GM18519 (cell line): ENCODE results near the gene GJA3.

ENCODE experiments used
- ATAC-seq: cut with Tn5 transposase; IDR thresholded peaks from one replicate; pipeline ENCODE4 v1.9.1; 2021; ENCODE audit warnings: mild to moderate bottlenecking, moderate library complexity; ENCODE audit not compliant: unreplicated experiment, low FRiP score

The GJA3 gene

DNA sequence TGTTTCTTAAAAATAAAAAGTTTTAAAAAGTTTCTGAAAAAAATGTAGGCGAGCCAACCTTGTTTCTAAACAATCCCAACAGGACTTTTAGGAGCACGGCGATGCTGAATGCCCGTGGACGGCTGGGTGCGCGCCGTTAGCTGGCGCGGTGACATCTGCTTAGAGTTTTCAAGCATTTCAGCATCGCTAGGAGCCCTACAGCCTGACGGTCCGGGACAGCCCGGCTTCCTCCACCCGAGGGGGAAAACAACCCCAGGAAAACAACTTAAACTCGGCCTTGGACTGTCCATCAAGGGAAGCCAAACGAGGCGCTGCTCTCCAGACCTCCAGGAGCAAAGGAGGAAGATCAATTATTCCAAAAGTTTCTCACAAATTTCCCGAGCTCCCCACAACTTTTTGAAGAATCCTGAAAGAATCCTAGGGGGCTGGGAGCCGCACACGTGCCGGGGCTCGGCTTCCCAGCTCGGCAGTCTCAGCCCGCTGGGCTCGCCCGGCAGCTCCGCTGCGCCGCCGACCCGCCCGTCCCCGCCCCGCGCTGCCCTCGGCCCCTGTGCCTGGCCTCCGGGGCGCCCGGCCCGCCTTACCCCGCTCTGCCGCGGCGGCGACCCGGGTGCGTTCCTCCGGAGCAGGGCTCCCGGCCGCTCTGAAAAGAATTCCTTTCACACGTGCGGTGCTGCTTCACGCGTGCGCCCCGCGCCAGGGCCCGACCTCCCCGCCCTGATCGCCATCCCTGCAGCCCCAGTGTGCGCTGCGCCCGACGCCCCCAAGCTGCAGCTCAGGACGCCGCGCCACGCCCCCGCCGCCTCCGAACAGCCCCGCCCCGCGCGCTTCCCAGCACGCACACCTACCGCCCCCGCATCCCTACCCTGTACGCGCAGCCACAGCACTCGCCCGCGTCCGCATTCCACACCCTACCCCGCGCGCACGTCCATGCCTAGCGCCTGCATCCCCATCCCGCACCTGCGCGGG lies at the start of gene GJA3:
GJA3 (minus strand) TSS at position 747 of the 969 bp plus-strand sequence. CDS start 17,764 bp downstream, outside the sequence.
- ATAC-seq: peak; percentile 25

DNA sequence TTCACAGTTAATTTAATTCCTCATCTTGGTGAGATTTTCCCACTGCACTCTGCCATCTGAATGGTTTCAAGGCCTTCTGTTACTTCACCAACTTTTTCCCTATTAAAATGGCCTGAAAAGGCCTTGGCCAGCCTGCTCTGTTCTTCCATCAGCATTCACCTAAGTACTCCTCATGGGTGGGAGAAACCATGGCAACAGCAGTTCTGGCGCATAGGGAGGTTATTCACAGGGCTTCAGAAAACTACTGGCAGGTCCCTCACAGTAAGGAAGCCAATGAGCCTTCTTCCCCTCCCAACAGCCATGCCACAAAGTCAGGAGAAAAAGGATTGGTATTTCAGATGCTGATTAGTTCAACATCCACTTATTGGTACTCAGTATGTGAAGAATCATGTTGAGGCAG lies 49.1 kb upstream of the GJA3 start:
- no peak for ATAC-seq

DNA sequence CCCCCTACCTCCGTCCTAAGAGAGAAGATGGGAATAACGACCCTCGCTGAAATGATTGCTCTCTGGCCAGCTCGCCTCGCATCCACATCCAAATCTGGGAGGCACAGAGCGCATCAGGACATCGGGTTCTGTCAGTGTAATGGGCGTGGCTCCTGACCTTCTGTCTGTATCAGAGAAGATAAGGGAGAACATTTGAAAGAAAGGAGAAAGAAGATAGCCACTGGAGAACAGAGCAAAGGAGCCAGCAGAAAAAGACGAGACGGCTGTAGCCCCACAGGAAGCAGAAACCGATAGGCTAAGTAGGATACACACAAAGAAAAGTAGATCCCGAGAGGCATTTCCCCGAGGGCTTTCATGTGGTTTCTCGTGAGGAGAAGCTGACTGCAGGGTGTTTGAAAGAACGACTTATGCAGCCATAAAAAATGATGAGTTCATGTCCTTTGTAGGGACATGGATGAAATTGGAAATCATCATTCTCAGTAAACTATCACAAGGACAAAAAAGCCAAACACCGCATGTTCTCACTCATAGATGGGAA lies 45.9 kb upstream of the GJA3 start:
- no peak for ATAC-seq

DNA sequence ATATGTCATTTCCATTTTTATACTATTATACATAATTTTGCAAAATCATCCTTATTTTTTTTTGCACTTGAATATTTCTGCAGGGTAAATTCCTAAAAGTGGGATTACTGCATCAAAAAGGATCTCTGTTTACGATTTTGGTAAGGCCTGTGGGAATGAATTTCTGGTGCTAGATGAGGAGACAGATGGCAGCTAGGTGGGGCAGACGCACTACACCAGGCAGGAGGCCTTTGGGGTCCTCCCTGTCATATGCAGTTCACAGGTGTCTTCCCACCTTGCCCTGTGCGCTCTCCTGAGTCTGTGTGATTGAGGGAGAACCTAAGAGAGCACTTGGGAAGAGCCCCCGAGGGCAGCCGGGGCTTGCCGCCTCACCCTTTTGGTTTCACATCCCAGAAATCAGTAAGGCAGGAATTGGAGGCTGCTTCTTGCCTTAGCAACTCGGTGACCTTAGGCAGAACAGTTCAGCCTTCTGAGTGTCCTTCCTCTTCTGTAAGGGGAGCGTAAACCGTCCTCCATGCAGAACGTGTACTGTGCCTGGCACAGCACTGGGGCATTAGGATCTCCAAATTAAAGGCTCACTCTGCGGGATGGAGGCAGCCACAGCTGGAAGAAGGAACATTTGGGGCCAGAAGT lies 45.3 kb upstream of the GJA3 start:
- no peak for ATAC-seq

DNA sequence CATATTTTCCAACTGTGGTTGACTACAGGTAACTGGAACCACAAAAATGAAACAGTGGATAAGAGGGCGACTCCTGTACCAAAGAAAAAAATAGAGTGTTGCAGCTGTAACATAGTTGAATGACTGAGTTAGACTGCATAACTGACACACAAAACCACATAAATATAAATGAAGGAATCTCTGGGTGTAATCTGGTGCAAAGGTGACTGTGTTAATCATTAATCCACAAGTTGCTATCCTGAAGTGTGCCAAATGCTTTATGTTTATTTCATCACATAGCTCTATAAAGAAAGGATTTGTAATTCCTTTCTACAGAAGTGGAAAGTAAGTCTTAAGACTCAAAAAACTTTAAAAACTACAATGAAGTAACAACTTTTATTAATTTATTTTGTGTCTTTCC lies 37.9 kb upstream of the GJA3 start:
- ATAC-seq: no peak

DNA sequence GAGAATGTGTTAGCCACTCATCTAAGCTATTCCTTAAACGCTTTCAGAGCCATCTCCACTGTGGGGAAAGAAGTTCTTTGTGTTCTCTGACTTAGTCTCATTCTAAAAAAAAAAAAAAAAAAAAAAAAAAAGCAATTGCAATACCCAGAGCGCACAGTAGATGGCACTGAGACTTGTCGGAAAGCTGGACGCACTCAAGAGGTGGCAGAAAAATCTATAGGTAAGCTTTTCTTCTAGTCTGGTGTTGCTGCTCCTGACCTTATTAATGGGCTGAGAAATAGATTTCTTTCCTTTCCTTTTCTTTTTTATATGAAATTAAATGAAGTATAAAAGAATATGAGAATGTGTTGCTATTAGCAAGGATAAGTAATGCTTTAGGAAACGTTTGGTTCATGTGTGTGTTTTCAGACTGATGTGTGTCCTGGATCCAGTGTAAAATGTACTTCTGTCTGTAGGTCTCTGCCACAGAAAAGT lies 36.5 kb upstream of the GJA3 start:
- ATAC-seq: no peak

DNA sequence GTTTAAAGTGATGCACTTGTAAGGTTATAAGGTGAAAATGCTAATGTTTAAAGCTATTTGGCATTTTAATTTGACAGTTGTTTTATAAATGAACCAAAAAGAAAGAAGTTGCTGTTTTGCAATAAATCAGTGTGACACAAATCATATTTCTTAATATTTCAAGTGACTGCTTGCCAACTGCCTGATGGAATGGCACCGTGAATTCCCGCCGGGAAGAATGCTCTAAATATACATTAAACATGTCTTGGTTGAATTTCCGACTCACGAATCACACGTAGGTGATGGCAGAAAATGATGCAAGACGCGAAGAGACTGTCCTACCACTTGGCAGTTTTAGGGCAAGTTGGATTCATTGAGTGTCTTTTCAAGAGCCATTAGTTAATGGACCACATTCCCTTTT lies 34.9 kb upstream of the GJA3 start:
- ATAC-seq: no peak

DNA sequence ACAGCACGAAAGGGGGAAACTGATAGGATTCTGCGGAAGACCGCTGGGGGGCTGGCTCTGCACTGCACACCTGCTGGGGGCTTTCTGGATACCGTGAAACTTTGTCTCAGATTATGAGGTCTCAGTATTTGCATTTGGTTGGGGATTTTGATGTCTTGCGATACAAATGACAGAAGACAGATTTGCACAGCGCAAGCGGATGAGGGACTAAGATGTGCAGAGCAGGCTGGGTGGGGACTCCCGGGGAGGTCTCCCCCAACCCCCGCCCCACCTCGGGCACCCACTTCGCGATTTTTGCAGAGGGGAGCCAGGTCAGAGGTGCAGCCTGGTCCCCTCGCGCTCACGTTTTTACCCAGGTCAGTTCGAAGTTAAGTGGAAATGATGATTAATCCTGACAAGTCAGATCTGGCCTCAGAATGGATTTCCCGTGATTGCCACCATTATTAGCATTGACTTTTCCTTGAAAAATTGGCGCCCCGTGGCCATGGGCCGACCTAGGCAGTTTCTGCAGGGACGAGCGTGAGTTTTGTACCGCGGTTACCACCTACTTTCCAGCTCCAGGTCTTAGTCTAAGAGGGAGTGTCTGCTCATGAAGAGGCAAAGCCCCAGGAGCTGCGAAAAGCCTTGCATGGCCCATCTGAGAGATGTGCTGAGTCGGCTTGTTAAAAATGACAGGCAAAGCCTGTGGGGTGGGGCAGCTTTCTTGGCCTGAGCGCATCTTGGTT lies 33.2 kb upstream of the GJA3 start:
- no peak for ATAC-seq

DNA sequence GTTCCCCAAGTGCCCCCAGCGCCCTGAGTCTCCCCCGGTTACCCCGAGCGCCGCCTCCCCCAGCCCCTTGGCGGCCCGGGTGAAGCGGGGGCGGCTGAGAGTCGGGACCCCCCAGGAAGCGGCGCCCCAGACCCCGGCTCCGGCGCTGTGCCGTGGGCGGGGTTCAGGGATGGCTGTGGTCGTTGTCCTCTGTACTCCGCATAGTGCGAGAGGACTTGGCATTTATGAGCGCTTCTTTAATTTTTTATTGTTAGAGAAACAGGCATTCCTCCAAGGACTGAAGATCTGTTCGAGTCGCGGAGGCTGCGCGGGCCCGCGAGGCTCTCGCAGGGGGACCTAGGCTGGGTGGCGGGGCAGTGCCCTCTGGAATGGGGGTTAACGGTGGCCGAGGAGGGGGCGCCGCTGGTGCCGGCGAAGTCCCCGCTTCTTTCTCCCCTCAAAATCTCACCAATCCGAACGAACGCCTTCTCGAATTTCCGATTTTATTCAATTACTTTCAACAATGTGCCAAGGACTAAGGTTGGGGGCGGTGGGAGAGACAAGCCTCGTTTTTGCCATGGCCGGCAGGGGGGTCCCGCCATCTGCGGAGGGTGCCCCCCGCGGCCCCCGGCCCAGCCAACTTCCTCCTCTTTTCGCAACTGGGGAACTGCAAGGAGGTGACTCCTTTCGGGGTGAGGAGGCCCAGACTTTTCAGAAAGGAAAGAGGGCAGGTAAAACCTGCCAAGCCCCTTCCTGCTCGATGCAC lies 32.5 kb upstream of the GJA3 start:
- no peak for ATAC-seq

DNA sequence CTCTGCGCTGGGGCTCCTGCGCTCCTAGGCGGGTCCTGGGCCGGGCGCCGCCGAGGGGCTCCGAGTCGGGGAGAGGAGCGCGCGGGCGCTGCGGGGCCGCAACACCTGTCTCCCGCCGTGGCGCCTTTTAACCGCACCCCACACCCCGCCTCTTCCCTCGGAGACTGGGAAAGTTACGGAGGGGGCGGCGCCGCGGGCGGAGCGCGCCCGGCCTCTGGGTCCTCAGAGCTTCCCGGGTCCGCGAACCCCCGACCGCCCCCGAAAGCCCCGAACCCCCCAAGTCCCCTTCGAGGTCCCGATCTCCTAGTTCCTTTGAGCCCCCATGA lies 31.9 kb upstream of the GJA3 start, which contains the start of gene GJB2:
GJB2 (minus strand) TSS at position 103 of the 326 bp plus-strand sequence. CDS start 3,357 bp downstream, outside the sequence.
- ATAC-seq: no peak

DNA sequence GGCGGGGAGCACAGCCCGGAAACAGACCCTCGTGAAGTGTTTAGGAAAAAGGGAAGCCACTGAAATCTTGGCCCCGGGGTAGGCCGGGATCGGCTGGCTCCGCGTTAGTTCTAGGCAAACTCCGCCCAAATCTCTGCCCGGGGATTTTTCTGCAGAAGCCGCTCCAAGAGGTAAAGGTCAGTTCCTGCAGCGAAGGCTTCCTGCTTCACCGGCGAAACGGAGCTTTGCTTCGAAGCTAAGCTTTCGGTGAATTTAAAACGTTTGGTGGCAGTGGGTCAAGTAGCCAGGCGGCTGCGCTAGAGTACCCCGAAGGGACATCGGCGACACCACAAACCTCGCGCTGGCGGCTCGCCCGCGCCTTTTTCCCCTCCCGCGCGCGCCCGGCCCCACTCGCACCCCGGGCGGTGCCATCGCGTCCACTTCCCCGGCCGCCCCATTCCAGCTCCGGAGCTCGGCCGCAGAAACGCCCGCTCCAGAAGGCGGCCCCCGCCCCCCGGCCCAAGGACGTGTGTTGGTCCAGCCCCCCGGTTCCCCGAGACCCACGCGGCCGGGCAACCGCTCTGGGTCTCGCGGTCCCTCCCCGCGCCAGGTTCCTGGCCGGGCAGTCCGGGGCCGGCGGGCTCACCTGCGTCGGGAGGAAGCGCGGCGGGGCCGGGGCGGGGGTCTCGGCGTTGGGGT lies 31.4 kb upstream of the GJA3 start:
- no peak for ATAC-seq

DNA sequence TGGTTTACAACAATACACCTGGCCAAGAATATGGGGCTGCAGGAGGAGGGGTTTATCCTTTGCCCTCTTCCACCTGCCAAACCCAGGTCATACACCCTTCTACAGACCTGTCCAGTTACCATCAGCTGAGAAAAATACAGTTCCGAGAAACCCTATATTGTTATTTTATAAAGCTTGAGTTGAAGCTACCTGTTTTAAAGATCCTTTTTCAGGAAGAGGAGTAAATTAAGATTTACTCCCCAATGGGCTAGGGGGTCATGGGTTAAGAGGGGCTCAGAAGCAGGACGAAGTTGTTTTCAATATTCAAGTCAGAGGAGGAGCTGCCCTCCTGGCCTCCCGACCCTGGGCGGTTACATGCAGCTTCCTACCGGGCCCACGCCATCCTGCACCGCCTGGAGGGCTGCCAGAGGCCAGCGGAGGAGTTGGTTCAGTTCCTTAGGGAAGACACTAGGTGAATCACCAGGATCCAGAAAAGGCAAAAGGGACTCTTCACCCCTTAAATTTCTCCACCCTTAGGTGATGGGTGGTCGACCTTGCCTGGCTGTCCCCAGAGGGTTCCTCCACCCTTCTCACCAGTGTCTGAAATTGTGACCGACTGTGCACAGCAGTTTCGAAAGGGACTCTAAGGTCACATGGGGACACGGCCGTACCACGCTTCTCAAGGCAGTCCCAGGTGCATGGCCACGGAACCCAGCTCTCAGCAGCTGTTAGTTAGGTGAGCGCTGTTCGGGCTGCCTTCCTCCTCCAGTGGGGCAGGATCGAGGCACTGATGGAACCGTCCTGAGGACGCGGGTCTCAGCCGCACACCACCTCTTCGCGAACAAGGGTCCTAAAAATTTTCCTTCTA lies 30.7 kb upstream of the GJA3 start:
- ATAC-seq: no peak

DNA sequence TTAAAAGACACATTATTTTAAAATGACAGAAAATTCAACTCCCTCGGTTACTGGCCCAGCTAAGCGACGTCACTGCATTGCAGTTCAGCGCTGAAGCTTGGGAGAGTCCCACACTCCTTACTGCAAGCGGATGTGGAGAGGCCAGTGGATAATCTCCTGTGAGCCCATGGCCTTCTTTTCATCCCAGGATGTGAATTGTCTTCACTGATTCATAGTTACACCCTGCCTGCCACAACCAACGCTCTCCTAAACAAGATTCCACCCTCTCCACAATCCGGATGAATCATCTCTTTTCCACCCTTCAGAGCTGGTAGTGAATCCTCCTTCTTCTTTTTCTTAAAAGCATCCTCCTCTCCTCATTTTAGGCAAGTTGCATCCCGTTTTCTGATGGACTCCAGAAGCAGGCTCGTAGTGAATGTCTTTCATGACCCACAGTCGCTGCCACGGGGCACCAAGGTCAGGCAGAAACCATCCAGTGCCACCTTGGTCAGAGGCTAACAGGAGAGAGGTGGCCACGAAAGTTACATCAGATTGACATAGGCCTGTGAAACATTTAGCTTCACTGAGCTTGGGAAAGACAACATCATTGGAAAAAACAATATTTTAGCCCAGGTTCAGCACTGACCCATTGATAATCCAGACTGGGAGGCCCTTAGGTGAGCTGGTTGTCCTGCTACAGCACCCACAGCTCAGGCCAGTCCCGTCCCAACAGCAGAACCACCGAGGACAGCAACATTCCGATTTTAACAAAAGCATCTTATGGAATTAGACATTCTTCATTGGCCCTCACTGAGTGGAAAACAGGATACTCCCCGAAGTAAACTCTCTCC lies 29.8 kb upstream of the GJA3 start:
- no peak for ATAC-seq

DNA sequence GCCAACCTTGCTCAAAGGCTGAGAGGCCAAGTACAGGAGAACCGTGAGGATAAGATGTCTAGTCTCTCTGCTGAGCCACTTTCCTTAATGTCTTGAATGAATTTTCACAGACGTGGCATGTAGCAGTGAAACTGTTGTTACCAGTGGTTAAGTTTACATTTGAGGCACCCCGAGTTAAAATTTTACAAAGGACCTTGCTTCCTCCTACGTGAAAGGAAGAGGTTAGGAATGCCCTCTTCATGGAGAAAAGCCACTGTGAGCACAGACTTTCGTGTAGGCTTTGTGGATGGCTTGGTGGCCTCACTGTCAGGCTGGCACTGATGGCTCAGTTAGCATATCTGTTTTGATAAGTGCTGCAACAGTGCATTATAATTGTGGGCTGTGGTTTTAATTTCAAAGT lies 29.2 kb upstream of the GJA3 start:
- ATAC-seq: no peak

DNA sequence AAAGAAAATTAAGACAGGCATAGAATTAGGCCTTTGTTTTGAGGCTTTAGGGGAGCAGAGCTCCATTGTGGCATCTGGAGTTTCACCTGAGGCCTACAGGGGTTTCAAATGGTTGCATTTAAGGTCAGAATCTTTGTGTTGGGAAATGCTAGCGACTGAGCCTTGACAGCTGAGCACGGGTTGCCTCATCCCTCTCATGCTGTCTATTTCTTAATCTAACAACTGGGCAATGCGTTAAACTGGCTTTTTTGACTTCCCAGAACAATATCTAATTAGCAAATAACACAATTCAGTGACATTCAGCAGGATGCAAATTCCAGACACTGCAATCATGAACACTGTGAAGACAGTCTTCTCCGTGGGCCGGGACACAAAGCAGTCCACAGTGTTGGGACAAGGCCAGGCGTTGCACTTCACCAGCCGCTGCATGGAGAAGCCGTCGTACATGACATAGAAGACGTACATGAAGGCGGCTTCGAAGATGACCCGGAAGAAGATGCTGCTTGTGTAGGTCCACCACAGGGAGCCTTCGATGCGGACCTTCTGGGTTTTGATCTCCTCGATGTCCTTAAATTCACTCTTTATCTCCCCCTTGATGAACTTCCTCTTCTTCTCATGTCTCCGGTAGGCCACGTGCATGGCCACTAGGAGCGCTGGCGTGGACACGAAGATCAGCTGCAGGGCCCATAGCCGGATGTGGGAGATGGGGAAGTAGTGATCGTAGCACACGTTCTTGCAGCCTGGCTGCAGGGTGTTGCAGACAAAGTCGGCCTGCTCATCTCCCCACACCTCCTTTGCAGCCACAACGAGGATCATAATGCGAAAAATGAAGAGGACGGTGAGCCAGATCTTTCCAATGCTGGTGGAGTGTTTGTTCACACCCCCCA lies 28.1 kb upstream of the GJA3 start:
- no peak for ATAC-seq

DNA sequence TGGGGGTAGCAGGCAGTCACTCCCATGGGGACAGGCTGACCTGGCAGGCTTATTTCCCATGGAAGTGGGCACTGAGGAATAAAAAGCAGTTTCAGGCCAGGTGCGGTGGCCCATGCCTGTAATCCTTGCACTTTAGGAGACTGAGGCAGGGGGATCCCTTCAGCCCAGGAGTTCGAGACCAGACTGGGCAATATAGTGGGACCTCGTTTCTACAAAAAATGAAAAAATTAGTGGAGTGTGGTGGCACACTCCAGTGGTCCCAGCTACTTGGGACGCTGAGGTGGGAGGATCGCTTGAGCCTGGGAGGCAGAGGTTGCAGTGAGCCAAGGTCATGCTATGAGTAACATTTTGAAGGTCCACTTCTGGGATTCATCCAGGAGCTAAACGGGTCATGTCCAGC lies 25.9 kb upstream of the GJA3 start:
- no peak for ATAC-seq
